ENCODE measurements around the gene TMEM191C. TPM values are rescaled to one million over a fixed set of nuclear protein-coding genes. Genes with fewer than 3 reads are reported as not detected.
"Not testable (repeated sequence)": the region's sequence is repeated elsewhere in the genome, so short reads cannot be mapped to it uniquely, and the experiment has no call there.

TMEM191C gene
- total RNA-seq, 1 donor from 2014 or later, result not detected

GRCh38 chr22:21455334-21456089 is 11.7 kb upstream of the TMEM191C start:
- peaks cover 7% of the 10 kb centered on the region for H3K27me3 Mint-ChIP-seq (ENCODE audit: insufficient read depth, low read depth)
- no peaks in the 10 kb centered on the region for H3K36me3 Mint-ChIP-seq
- Histone ChIP-seq H3K4me2 (no peak overlapping the region), H4K20me1 (ENCODE audit: low read depth) (peaks cover 10% of the 10 kb centered on the region), H3K4me3 (no peak overlapping the region), H3K27me3 (no peaks in the 10 kb centered on the region), H3K9me3 (ENCODE audit: low read depth) (no peaks in the 10 kb centered on the region), H3K27ac (no peak overlapping the region), H3K9ac (no peak overlapping the region), H3K36me3 (no peaks in the 10 kb centered on the region), H3K4me1 (no peaks in the 10 kb centered on the region), H3F3A (ENCODE audit: low read depth) (no peaks in the 10 kb centered on the region), H2AFZ (replicated peaks) (no peak overlapping the region), H3K79me2 (ENCODE audit: low read depth) (no peaks in the 10 kb centered on the region)
- peak; percentile 2 for DNase-seq (ENCODE audit: low spot score)
- peaks cover 13% of the 10 kb centered on the region for H3K4me1 Mint-ChIP-seq
- no peak overlapping the region for H3K4me3 Mint-ChIP-seq
- peak overlapping the region; percentile 53 for H3K27ac Mint-ChIP-seq
- TF ChIP-seq CTCF (IDR thresholded peaks at IDR 0.05), result no peak
- TF ChIP-seq EZH2phosphoT487 (IDR thresholded peaks at IDR 0.05), result no peak
- TF ChIP-seq EZH2 (IDR thresholded peaks at IDR 0.05), result no peak
- no peaks in the 10 kb centered on the region for H3K9me3 Mint-ChIP-seq

- no peaks in the 10 kb centered on the region for H4K20me1 ChIP-seq (ENCODE audit: low read depth)
- Mint-ChIP-seq H3K4me3 (no peak overlapping the region), H3K27ac (no peak overlapping the region), H3K27me3 (ENCODE audit: insufficient read depth, low read depth) (peaks cover 7% of the 10 kb centered on the region), H3K36me3 (no peaks in the 10 kb centered on the region), H3K9me3 (no peaks in the 10 kb centered on the region), H3K4me1 (peaks cover 10% of the 10 kb centered on the region)
- H3K27ac ChIP-seq, result no peak overlapping the region
- no peak overlapping the region for H3K4me2 ChIP-seq
- no peaks in the 10 kb centered on the region for H3K9me3 ChIP-seq (ENCODE audit: low read depth)
- H3K79me2 ChIP-seq (ENCODE audit: low read depth), result no peaks in the 10 kb centered on the region
- H3K9ac ChIP-seq, result no peak overlapping the region
- H3F3A ChIP-seq (ENCODE audit: low read depth), result no peaks in the 10 kb centered on the region
- no peaks in the 10 kb centered on the region for H3K4me1 ChIP-seq
- DNase-seq (ENCODE audit: low spot score), result peak; percentile 3
- no peak overlapping the region for H2AFZ ChIP-seq (replicated peaks)
- no peak for TF ChIP-seq CTCF (IDR thresholded peaks at IDR 0.05)
- TF ChIP-seq EZH2phosphoT487 (IDR thresholded peaks at IDR 0.05), result no peak
- TF ChIP-seq EZH2 (IDR thresholded peaks at IDR 0.05), result no peak
- H3K36me3 ChIP-seq, result no peaks in the 10 kb centered on the region
- H3K4me3 ChIP-seq, result no peak overlapping the region
- H3K27me3 ChIP-seq, result no peaks in the 10 kb centered on the region
Observed at GRCh38 chr22:21457023-21457787, 10.0 kb upstream of the TMEM191C start.

GRCh38 chr22:21462672-21463071 is 4.5 kb upstream of the TMEM191C start:
- not testable (repeated sequence) for H3K4me1 Mint-ChIP-seq; DNase-seq (ENCODE audit: low spot score); H3K4me2 ChIP-seq; H2AFZ ChIP-seq (replicated peaks); H3K36me3 Mint-ChIP-seq; H3K27ac Mint-ChIP-seq; H3K36me3 ChIP-seq; H3K4me3 Mint-ChIP-seq; H3F3A ChIP-seq (ENCODE audit: low read depth); H3K9me3 ChIP-seq (ENCODE audit: low read depth); H3K9ac ChIP-seq; H3K9me3 Mint-ChIP-seq; H3K79me2 ChIP-seq (ENCODE audit: low read depth); H3K4me3 ChIP-seq; H3K4me1 ChIP-seq; H3K27me3 Mint-ChIP-seq (ENCODE audit: insufficient read depth, low read depth); H3K27me3 ChIP-seq; H4K20me1 ChIP-seq (ENCODE audit: low read depth); H3K27ac ChIP-seq

GRCh38 chr22:21468194-21469096 is 1.3 kb downstream of the TMEM191C start:
- not testable (repeated sequence) for H3K27ac ChIP-seq; H3K27ac Mint-ChIP-seq; H3K27me3 Mint-ChIP-seq (ENCODE audit: insufficient read depth, low read depth); H3K36me3 Mint-ChIP-seq; H3K9me3 ChIP-seq (ENCODE audit: low read depth); H2AFZ ChIP-seq (replicated peaks); H4K20me1 ChIP-seq (ENCODE audit: low read depth); H3K36me3 ChIP-seq; H3K79me2 ChIP-seq (ENCODE audit: low read depth); H3K27me3 ChIP-seq; H3K4me1 Mint-ChIP-seq; H3K9ac ChIP-seq; H3K4me1 ChIP-seq; H3F3A ChIP-seq (ENCODE audit: low read depth); H3K9me3 Mint-ChIP-seq
- DNase-seq (ENCODE audit: low spot score), result peak; percentile 88
- H3K4me2 ChIP-seq, result peak overlapping the region; percentile 45
- peak overlapping the region; percentile 87 for H3K4me3 Mint-ChIP-seq
- peak overlapping the region; percentile 43 for H3K4me3 ChIP-seq
